NCI-H2081 treated with DMSO at 0.1 percent for 48 hours (cell line): ENCODE results near the gene ATP5F1D.

Experiments
- DNase-seq: peaks from one replicate; lab custom pipeline; 2025; lab: John Stamatoyannopoulos, UW

The ATP5F1D gene

GRCh38 chr19:1259206-1259875 lies 17.8 kb downstream of the ATP5F1D start:
- DNase-seq = no peak

DNA sequence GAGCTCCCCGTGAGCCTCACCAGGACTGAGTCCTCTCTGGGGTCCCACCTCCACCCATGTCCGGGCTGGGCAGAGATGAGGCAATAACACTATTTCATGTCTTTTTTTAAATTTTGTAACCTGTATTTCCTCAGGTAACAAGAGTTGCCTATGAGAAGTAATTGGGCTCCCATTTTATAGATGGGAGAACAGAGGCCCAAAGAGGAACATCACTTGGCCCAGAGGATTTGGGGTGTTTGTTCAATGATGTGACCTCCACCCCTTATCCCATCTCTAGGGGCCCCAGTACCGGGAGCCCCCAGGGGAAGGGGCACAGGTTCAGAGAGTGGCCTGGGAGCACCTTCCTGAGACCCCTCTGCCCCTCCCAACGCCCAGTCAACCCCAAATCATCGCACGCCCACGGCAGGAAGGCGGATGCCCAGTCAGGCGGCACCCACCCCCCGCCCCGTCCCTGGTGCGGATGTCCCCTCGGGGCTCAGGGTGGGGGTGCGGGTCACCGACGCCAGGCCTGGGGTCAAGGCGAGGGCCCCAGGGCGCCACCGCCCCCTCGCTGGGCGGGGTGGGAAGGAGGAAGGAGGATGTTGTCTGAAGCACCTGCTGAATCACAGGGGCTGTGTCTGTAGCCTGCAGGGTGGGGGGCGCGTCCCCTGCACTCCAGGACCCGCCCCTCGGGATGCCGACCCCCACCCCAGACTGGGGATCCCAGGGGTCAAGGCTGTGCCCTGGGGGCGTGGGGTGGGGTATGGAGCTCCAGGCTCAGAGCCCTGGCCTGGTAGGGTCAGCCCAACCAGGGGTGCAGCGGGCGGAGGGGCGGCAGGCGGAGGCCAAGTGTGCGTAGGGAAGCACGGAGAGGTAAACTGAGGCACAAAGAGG lies 18.6 kb downstream of the ATP5F1D start:
- DNase-seq = no peak

DNA sequence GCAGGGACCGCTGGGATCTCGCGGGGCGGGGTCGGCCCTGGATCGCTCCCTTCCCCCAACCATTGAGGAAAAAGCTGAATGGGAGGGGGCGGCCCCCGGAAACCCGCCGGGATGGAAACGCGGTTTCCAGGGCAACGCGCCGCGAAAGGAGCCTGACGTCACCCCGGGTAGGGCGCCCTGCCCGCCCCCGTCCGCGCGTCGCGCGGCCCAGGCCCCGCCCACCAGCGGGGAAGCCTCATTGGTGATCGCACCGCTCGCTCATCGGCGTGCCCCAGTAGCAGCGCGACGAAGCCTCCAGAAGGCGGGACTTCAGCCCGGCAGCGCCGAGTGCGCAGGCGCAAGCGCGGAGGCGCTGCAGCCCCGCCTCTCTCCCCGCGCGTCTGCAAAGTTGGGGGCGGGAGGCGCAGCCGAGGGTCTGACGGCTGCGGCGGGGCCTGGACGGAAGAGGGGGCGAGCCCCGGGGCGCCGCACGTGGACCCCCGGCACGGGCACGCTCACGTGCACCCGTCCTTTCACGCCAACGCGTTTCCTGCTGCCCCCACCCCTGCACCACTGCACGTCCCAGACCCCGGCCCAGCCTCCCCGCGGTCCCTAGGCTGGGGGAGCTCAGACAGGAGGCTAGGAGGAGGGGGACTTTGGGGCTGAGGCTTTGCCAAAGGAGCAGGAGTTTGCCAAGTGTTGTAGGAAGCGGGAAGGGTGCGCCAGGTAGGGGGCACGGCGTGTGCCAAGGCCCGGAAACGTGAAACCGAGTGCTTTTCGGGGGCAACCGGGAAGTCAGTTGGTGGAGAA lies 19.4 kb downstream of the ATP5F1D start:
- peak; percentile 85 for DNase-seq

DNA sequence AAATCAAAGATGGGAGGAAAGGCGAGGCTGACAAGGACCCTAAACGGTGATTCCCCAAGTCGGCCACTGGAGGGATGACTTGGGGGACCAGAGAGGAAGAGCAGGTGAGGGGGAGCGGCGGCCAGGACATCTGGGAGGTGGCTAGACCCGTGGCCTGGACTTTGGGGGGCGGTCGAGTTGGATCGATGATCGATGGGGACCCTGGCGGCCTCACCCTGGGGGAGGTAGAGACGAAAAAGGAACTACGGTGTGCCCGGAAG lies 19.9 kb downstream of the ATP5F1D start:
- no peak for DNase-seq

DNA sequence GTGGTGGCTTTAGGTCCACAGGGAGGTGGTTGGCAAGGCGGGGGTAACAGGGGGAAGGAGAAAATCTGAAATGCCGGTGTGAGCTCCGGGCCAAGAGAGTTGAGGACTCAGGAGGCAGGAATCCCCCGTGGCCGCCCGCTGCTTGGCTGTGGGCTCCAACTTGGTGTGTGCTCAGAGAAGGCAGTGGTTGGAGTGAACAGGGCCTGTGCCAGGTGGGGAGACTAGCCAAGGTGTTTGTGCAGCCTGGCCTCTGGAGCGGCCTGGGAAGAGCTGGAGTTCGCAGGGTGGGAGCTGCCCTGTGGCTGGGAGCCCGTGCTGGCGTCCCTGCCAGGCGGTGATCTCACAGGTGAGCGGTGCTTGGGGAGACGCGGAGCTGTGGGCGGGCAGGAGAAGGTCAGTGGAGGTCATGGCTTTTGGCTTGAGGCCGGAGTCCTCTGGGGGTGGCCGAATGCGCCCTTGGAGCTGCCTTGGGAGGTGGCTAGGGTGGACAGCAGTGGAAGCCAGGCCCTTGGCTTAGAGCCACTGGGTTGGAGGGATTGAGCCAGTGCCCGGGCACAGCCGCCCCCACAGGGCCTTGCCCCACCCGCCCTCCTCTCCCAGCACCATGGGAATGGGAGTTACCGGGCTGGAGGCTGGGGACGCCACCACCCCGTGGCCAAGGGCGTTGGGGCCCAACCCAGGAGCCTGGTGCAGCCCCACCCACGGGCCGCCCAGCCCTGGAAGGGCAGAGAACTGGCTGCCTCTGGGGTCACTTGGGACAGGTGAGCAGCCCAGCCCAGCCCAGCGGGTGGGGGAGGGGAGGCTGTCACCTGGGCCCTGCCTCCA lies 20.5 kb downstream of the ATP5F1D start:
- no peak for DNase-seq

- DNase-seq = no peak
These were observed 21.1 kb downstream of the ATP5F1D start for GRCh38 chr19:1262623-1263123.

DNA sequence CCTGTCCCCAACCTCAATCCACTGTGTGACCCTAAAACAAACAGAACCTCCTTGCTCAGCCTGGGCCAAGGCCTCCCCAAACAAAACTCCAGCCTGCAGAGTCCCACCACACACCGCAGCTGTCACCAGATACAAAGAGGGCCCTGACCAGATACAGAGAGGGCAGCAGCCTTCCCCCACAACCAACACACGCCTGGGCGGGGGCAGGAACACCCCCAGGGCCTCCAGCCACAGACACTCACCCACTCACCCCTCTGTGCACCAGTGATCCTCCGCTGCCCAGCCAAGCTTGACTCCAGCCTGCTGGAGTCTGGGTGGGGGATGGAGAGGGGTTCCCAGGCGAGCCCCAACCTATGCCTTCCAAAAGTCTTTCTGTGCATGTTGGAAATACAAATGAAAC lies 21.6 kb downstream of the ATP5F1D start:
- no peak for DNase-seq

- no peak for DNase-seq
These were observed 23.5 kb downstream of the ATP5F1D start for GRCh38 chr19:1264801-1265614.

DNA sequence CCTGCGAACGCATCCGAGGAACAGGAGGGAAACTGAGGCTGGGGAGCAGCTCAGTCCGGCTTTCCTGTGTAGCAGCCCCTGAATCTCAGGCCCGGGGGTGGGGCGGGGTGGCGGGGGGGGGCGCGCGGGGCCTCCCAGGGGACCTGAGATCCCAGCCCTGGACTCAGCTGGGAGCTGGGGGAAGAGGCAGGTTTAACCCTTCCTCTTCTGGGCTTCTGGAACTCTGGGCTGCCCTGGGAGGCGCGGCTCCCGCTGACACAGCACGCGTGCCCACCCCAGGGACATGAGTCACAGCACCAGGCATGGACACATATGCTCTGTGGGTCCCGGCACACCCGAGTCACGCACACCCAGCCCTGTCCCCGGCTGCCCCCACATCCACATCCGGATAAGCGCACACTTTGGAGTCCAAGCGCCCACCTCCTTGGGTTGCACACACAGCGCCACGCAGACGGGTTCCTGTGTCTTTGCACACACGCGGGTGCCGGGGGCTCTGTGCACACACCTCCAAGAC lies 24.1 kb downstream of the ATP5F1D start:
- DNase-seq = no peak

DNA sequence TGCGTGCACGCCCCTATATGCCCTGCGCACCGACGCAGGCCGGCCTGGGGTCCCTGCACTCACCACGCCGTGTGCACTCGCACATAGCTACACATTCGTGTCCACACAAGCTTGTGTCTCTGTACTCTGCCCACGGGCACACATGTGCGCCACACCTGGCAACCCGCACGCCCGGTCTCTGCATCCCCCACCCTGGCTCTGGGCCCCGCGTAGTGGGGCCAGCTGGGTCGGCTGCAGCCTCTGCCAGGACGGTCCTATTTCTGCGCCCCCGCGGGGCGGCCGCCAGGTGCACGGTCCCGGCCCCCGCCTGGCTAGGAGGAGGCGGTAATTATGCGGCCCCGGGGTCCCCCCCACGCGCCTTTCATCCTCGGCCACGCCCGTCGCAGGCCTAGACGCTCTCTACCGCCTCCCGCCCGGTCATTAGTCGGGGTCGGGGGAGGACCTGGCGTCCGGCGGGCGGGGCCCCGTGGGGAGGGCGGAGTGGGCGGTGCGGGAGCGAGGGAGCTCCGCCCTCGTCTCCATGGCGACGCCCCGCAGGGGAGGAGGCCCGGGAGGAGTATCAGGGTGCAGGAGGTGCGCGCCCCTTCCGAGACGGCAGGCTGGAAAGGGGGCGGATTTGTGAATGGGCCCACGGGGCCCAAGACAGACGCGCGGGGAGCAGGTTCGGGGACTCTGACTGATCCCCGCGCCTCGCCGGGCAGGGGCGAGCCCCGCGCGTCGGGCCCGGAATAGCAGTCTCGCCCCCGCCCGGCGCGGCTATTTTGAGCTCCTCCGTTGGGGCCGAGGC lies 24.8 kb downstream of the ATP5F1D start:
- no peak for DNase-seq

DNA sequence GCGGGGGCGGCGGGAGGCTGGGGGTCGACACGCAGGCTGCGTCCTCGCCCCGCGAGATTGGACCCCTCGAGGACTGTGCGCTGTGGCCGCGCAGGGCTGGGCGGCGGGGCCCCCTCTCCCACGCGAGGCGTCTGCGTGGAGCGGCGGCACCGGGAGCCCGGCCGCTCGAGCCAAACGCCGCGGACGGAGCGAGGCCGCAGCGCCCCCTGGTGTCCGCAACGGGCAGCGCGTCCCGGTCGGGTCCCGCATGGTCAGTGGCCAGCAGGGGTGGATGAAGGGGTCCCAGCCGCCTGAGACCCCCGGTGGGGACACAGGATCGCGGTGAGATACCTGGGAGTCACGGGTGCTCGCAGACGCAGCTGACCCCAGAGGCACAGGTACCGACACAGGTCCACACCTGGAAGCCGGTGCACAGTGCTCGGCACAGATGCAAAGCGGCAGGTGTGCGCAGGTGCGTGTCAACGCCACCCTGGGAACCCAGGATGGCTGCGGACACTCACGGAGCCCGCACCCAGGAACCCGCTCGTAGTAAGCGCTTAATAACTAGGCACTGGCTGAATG lies 25.4 kb downstream of the ATP5F1D start:
- DNase-seq = no peak

DNA sequence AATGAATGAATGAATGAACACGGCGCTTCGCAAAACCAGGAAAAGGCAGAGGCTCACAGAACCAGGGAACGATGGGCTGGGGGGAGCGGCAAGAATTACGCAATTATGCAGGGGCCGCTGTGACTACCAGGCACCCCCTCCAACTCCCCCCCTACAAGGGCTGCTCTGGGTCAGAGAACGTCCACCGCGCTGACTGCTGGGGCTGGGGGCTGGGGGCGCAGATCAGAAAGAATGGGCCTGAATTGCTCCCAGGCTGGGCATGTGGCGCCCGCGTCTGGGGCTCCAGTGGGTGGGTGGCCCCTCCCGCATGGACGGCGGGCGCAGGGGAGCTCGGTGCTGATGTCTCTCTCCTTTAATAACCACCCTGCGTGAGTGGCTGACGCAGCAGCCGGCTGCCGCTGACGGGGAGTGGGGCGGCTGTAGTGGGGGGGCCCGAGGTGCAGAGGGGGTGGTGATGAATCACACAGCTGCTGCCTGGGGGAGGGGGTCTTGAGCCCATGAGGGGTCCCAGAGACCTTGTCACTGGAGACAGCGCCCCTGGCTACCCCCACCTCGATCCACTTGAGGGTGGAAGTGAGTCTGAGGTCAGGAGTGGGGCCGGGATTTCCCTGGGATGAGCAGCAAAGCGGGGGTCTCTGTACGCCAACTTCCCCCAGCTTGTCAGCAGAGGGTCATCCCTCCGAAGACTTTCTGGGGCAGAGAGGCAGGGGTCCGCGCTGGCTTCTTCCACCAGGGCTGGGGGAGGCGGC lies 26.1 kb downstream of the ATP5F1D start:
- no peak for DNase-seq

DNA sequence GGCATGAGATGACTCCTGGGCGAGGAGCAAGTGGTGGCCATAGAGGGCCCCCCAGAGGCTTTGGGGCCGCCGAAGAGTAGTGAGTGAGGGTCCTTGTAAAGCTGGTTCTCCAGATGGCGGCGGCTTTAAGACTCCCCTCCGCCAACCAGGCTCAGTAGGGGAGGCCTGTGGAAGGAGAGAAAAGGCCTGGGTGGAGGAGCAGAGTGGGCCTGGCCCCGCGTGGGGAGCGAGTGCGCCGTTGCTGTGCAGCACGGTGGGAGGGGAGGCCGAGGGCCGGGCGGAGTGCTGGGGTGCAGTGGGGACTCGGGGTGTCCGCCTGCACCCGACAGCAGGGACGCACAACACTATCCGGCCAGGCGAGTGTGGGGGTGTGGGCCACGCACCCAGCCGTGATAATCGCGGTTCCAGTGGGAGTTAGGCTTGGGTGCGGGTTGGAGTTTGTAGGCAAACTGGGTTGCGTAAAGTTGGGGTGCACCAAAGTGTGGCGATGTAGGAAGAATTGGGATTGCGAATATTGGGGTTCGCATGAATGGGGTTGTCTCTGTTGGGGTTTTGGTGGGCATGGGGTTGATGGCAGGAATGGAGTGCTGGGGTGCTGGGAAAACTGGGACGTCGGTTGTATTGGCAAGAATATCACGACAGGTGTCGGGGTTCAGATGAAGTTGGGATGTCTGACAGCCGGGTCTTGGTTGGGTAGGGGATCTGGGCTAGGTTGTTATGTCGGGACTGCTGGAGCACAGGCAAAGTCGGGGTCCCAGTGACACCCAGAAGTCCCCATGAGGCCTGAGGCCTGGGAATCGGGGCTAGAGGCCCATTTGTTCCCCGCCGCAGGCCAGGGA lies 26.9 kb downstream of the ATP5F1D start:
- no peak for DNase-seq

DNA sequence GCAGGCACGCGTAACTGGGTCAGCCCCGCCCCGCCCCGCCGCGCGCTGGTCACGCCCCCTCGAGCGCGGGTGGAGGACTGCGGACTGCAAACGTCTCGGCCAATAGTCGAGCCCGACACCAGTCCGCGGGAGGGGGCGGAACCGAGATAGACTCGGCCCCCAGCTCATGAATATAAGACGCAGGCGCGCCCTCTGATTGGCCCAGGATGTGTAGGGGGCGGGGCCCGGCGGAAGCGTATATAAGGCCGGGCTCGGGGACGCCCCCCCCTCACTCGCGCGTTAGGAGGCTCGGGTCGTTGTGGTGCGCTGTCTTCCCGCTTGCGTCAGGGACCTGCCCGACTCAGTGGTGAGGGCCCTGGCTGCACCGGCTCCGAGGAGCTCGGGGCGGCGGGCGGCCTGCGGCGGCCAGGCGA lies 27.5 kb downstream of the ATP5F1D start, which contains the start of gene CIRBP:
Gene CIRBP, plus strand, starts transcription at position 268 of the 413 bp plus-strand sequence. CDS start 1,602 bp downstream, outside the sequence.
- DNase-seq = peak; percentile 89

GRCh38 chr19:1269478-1270212 lies 28.1 kb downstream of the ATP5F1D start:
- DNase-seq = no peak

DNA sequence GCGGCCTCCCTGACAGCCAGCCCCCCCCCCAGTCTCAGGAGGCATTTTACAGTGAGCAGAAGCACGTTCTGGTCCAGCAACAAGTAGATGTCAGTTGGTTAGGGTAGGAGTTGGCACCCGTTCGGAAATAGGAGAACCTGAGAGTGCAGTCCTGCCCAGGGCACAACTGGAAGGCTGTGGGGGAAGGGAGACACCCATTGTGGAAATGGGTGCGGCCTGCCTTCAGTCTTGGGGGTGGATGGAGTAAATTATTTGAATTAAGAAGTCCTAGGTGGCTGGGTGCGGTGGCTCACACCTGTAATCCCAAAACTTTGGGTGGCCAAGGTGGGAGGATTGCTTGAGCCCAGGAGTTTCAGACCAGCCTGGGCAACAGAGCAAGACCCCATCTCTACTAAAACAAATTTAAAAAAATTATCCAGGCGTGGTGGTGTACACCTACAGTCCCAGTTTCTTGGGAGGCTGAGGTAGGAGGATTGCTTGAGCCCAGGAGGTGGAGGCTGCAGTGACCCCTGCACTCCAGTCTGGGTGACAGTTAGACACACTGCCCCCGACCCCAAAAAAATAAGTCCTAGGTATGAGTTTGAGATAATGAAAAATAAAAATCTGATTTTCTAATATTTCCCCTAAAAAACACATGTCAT lies 28.8 kb downstream of the ATP5F1D start:
- no peak for DNase-seq
